ENCODE results near the gene DUSP21.

The DUSP21 gene

GRCh38 chrX:44871114-44871645 is 27.4 kb downstream of the DUSP21 start:
- in situ Hi-C loops (cut with MboI; ENCODE audit: low sequenced_read_pairs), result no loop called here
- H3K4me1 ChIP-seq, result peaks cover 6% of the 10 kb centered on the region
- peak overlapping the region; percentile 89 for H3K4me3 ChIP-seq
- peak in 1 of 2 experiments; percentile 72 for DNase-seq (ENCODE audit: low spot score in 2 of 2)
- H3K36me3 ChIP-seq (replicated peaks), result peaks cover 7% of the 10 kb centered on the region; the same call in 1 of the 2 replicates
- no peaks in the 10 kb centered on the region for H3K27me3 ChIP-seq (ENCODE audit: low read depth)
- H3K9me3 ChIP-seq, result no peaks in the 10 kb centered on the region

DNA sequence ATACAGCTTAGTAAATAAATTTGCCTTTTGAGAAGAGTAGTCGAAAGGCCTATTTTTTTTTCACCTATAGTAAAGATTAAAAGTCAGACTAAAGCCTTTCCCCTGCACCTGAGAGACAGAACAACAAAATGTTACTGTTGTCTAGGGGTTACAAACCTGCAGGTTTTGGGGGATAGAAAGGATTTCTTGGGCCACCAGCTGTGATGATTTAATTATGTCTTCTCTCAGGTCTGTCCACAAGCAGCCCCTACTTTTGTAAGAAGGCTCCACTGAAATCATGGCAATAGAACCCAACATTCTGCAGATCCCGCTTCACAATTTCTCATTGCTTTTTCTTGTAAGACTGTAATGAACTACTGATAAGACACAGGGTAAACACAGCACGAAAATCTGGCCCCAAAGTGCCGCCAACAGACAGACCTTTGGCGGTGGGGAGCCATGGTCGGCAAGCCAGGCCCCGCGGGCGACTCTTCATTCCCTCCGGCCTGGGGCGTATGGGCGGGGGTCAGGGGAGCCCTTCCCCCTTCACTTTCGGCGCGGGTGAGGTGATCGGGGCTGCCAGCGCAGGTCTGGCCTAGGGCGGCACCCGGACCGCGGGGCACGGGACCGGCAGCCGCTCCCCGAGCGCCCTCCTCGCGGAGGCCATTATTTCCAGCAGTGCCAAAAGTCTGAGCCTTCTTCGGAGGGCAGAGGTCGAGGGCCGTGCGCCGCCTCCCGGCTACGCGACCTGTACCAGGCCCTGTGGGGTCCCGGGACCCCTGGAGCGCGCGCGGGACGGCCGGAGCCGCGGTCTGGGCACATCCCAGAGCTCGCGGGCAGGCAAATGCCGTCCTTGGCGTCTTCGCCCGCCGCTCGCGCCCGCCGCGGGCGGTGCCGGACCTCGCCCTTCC is 28.4 kb downstream of the DUSP21 start:
- Histone ChIP-seq H3K27me3 (ENCODE audit: low read depth) (no peaks in the 10 kb centered on the region), H3K4me3 (peak overlapping the region; percentile 89), H3K9me3 (no peaks in the 10 kb centered on the region), H3K4me1 (peaks cover 8% of the 10 kb centered on the region), H3K36me3 (replicated peaks) (peaks cover 7% of the 10 kb centered on the region)
- in situ Hi-C loops (cut with MboI; ENCODE audit: low sequenced_read_pairs), result no loop called here
- peak in 1 of 2 experiments; percentile 60 for DNase-seq (ENCODE audit: low spot score in 2 of 2)

DNA sequence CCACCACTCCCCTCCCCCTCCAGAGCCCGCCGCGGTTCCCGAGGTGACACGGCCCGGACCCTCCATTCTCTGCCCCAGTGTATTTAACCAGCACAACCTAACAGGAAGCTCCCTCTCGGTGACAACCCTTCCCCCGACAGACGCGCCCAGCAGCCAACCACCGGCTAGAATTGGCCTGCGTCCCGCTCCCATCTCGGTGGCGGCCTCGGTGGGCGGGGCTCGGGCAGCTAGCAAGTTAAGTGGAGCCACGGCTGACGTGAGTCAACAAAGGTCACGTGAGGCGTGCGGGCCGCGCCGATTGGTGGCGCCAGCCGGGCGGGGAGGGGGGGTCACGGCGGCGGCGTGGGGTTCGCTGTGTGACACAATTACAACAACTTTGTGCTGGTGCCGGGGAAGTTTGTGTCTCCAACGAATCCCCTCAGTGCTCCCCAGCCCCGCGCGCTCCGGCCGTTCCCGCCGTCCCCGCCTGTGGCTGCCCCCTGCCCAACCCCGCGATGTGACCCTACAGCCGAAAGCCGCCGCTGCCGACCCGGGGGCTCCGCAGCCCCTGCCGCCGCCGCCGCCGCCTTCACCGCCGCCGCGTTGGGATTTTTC is 29.1 kb downstream of the DUSP21 start, which contains the start of gene KDM6A:
Gene KDM6A (plus strand): TSS at position 368 of the 594 bp plus-strand sequence. CDS start 364 bp downstream, outside the sequence.
- H3K27me3 ChIP-seq (ENCODE audit: low read depth), result no peaks in the 10 kb centered on the region
- peak; percentile 96 to 100 for DNase-seq (ENCODE audit: low spot score in 2 of 2)
- H3K36me3 ChIP-seq (replicated peaks), result peaks cover 7% of the 10 kb centered on the region
- in situ Hi-C loops (cut with MboI; ENCODE audit: low sequenced_read_pairs), result no loop called here
- H3K4me3 ChIP-seq, result peak within 1 kb of the TSS; percentile 89
- H3K4me1 ChIP-seq, result peaks cover 8% of the 10 kb centered on the region
- H3K9me3 ChIP-seq, result no peaks in the 10 kb centered on the region

- peaks cover 8% of the 10 kb centered on the region for H3K4me1 ChIP-seq
- no peaks in the 10 kb centered on the region for H3K9me3 ChIP-seq
- DNase-seq (ENCODE audit: low spot score in 2 of 2), result peak in 1 of 2 experiments; percentile 63
- in situ Hi-C loops (cut with MboI; ENCODE audit: low sequenced_read_pairs), result no loop called here
- peaks cover 7% of the 10 kb centered on the region for H3K36me3 ChIP-seq (replicated peaks)
- H3K4me3 ChIP-seq, result peak overlapping the region; percentile 89
- no peaks in the 10 kb centered on the region for H3K27me3 ChIP-seq (ENCODE audit: low read depth)
Observed at GRCh38 chrX:44873415-44874276, 29.8 kb downstream of the DUSP21 start.

DNA sequence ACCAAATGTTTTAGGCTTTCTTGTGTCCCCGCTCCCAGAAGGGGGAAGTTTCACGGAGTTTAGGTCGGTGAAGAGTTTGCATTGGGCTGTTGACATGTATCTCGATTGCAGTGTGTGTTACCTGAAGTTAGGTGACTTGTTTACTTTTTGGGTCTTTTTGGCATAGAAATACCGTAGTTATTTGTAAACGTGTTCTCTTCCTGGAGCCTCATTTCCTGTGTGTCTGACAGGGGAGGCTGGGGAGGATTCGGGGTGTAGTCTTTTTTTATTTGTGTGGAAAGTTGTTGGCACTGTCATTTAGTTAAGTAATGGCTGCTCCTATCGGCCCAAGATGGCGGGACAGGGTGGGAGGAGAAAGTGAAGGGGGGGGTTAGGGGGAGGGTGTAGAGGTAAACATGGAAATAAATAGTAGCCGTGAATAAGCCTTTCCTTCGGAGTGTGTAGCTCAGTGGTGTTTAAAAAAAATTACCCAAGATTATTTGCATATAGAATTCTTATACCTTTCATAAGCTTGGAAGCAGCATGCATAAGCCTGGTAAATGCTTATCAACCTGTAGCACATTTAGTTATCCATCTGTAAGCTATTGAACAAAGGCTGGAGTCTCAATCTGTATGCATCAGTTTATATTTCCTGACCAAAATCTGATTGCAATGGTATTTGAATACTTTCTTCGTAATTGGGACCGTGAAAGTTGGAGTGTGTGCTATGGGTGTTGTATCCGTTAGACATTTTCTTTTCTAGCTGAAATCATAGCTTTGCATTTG is 30.8 kb downstream of the DUSP21 start:
- in situ Hi-C loops (cut with MboI; ENCODE audit: low sequenced_read_pairs), result no loop called here
- DNase-seq (ENCODE audit: low spot score in 2 of 2), result peak; percentile 59 to 61
- Histone ChIP-seq H3K27me3 (ENCODE audit: low read depth) (no peaks in the 10 kb centered on the region), H3K4me1 (peaks cover 8% of the 10 kb centered on the region), H3K4me3 (peak overlapping the region; percentile 89), H3K36me3 (replicated peaks) (peaks cover 7% of the 10 kb centered on the region), H3K9me3 (no peaks in the 10 kb centered on the region)

- DNase-seq (ENCODE audit: low spot score in 2 of 2), result no peak
- H3K4me1 ChIP-seq, result peaks cover 8% of the 10 kb centered on the region
- H3K4me3 ChIP-seq, result peak overlapping the region; percentile 89
- H3K27me3 ChIP-seq (ENCODE audit: low read depth), result no peaks in the 10 kb centered on the region
- H3K9me3 ChIP-seq, result no peaks in the 10 kb centered on the region
- in situ Hi-C loops (cut with MboI; ENCODE audit: low sequenced_read_pairs), result no loop called here
- peaks cover 7% of the 10 kb centered on the region for H3K36me3 ChIP-seq (replicated peaks)
Observed at GRCh38 chrX:44875185-44875489, 31.3 kb downstream of the DUSP21 start.

DNA sequence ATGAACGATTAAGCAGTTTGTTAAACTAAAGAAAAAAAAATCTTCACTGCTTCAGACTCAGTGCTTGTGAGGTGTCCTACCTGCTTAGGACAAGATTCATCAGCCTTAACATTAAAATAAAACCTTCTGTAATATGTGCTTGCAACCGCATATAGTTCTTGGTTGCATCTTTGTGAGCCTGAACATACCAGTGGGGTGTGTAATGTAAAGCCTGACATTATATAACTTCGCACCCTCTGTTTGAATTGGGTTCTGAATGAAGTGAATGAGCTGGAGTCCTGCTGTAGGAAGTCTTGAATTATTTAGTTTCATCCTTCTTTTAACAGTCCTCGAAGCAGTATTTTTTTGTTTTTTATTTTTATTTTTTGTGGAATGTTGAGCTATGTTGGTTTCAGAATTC is 32.3 kb downstream of the DUSP21 start:
- in situ Hi-C loops (cut with MboI; ENCODE audit: low sequenced_read_pairs), result no loop called here
- H3K4me3 ChIP-seq, result peak overlapping the region; percentile 89
- H3K9me3 ChIP-seq, result no peaks in the 10 kb centered on the region
- H3K27me3 ChIP-seq (ENCODE audit: low read depth), result no peaks in the 10 kb centered on the region
- DNase-seq (ENCODE audit: low spot score in 2 of 2), result no peak
- peaks cover 8% of the 10 kb centered on the region for H3K4me1 ChIP-seq
- H3K36me3 ChIP-seq (replicated peaks), result peaks cover 7% of the 10 kb centered on the region

- no peak overlapping the region for H3K4me3 ChIP-seq
- in situ Hi-C loops (cut with MboI; ENCODE audit: low sequenced_read_pairs), result no loop called here
- peaks cover 6% of the 10 kb centered on the region for H3K4me1 ChIP-seq
- H3K27me3 ChIP-seq (ENCODE audit: low read depth), result no peaks in the 10 kb centered on the region
- no peaks in the 10 kb centered on the region for H3K9me3 ChIP-seq
- no peak for DNase-seq (ENCODE audit: low spot score in 2 of 2)
- H3K36me3 ChIP-seq (replicated peaks), result peaks cover 7% of the 10 kb centered on the region
Observed at GRCh38 chrX:44876767-44877166, 32.9 kb downstream of the DUSP21 start.

- no peaks in the 10 kb centered on the region; the same call in none of the 2 replicates for H3K36me3 ChIP-seq (replicated peaks)
- H3K4me1 ChIP-seq, result peaks cover 6% of the 10 kb centered on the region
- in situ Hi-C loops (cut with MboI; ENCODE audit: low sequenced_read_pairs), result no loop called here
- H3K27me3 ChIP-seq (ENCODE audit: low read depth), result no peaks in the 10 kb centered on the region
- no peaks in the 10 kb centered on the region for H3K9me3 ChIP-seq
- H3K4me3 ChIP-seq, result no peak overlapping the region
- DNase-seq (ENCODE audit: low spot score in 2 of 2), result no peak
Observed at GRCh38 chrX:44878780-44879179, 35.0 kb downstream of the DUSP21 start.

GRCh38 chrX:44881549-44881948 is 37.7 kb downstream of the DUSP21 start:
- no peaks in the 10 kb centered on the region; the same call in 1 of the 2 replicates for H3K36me3 ChIP-seq (replicated peaks)
- no peak overlapping the region for H3K4me3 ChIP-seq
- no peak for DNase-seq (ENCODE audit: low spot score in 2 of 2)
- H3K9me3 ChIP-seq, result no peaks in the 10 kb centered on the region
- in situ Hi-C loops (cut with MboI; ENCODE audit: low sequenced_read_pairs), result no loop called here
- H3K4me1 ChIP-seq, result no peaks in the 10 kb centered on the region
- H3K27me3 ChIP-seq (ENCODE audit: low read depth), result no peaks in the 10 kb centered on the region

DNA sequence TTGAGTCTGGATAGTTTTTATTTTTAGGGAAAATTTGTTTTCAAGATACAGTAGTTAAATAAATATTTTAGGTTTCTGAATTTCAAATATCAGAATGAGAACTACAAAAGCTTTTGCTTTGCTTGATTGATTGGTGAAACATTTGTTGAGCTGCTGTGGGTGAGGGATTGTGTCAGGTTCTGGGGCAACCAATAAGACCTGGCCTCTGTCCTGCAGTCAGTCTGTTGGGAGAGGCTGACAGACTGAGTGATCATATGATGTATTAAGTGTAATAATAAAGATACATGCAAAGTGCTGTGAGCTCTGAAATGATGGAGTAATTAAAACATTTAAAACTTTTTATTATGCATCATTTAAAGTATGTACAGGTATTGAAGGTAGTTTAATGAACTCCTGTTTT is 38.8 kb downstream of the DUSP21 start:
- in situ Hi-C loops (cut with MboI; ENCODE audit: low sequenced_read_pairs), result no loop called here
- Histone ChIP-seq H3K9me3 (no peaks in the 10 kb centered on the region), H3K27me3 (ENCODE audit: low read depth) (no peaks in the 10 kb centered on the region), H3K4me1 (no peaks in the 10 kb centered on the region), H3K4me3 (no peak overlapping the region), H3K36me3 (replicated peaks) (no peaks in the 10 kb centered on the region)
- no peak for DNase-seq (ENCODE audit: low spot score in 2 of 2)

DNA sequence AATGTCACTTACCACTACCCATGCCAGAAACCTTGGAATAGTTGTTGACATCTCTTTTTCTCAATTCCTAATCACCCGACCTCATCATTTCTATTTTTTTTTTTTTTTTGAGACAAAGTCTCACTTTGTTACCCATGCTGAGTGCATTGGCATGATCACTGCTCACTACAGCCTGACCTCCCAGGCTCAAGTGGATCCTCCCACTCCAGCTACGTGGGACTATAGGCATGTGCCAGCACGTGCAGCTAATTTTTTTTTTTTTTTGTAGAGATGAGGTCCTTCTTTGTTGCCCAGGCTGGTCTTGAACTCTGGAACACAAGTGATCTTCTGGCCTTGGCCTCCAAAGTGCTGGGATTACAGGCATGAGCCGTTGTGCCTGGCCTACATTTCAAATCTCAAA is 41.1 kb downstream of the DUSP21 start:
- in situ Hi-C loops (cut with MboI; ENCODE audit: low sequenced_read_pairs), result no loop called here
- Histone ChIP-seq H3K4me3 (no peak overlapping the region), H3K4me1 (no peaks in the 10 kb centered on the region), H3K36me3 (replicated peaks) (no peaks in the 10 kb centered on the region), H3K9me3 (no peaks in the 10 kb centered on the region), H3K27me3 (ENCODE audit: low read depth) (no peaks in the 10 kb centered on the region)
- DNase-seq (ENCODE audit: low spot score in 2 of 2), result no peak

DNA sequence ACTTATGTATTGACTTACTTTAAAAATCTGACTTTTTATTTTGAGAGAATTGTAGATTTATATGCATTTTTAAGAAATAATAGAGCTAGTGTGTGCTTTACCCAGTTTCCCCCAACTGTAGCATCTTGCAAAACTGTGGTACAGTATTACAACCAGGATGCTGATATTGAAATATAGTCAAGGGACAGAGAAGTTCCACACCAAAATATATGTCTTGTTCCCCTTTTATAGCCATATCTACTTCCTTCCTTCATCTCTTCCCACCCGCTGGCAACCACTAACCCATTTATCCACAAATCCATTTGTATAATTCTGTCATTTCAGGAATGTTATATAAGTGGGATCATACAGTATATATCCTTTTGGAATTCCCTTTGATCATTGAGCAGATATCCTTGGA is 46.0 kb downstream of the DUSP21 start:
- DNase-seq (ENCODE audit: low spot score in 2 of 2), result no peak
- in situ Hi-C loops (cut with MboI; ENCODE audit: low sequenced_read_pairs), result no loop called here
- H3K9me3 ChIP-seq, result 0 out of 2 replicates have a peak, but pooled peaks cover 3% of the 10 kb centered on the region

More for the DNA sequence above, 46.0 kb downstream of the DUSP21 start:
- no peaks in the 10 kb centered on the region for H3K27me3 ChIP-seq (ENCODE audit: low read depth)
- H3K4me3 ChIP-seq, result no peak overlapping the region
- 0 out of 2 replicates have a peak, but pooled peaks cover 2% of the 10 kb centered on the region for H3K4me1 ChIP-seq
- no peaks in the 10 kb centered on the region for H3K36me3 ChIP-seq (replicated peaks)
